ENCODE data around the gene PHTF1.

GRCh38 chr1:113756461-113756860, 2.8 kb downstream of the PHTF1 start:
- no peak for TF ChIP-seq CTCF (IDR thresholded peaks at IDR 0.05)
- TF ChIP-seq POLR2A (IDR thresholded peaks at IDR 0.05) = no peak
